ENCODE results near the gene NR3C2.

NR3C2 gene

GRCh38 chr4:148261848-148262247, 180.4 kb downstream of the NR3C2 start:
- no peak for DNase-seq (ENCODE audit: low spot score)

- DNase-seq (ENCODE audit: low spot score): no peak
Measured at GRCh38 chr4:148259841-148260240, 182.4 kb downstream of the NR3C2 start.

GRCh38 chr4:148258535-148258934, 183.7 kb downstream of the NR3C2 start:
- no peak for DNase-seq (ENCODE audit: low spot score)

- no peak for DNase-seq (ENCODE audit: low spot score)
Measured at GRCh38 chr4:148255344-148255720, 186.9 kb downstream of the NR3C2 start.

GRCh38 chr4:148254621-148255343, 187.4 kb downstream of the NR3C2 start:
- no peak for DNase-seq (ENCODE audit: low spot score)

GRCh38 chr4:148253768-148254167, 188.4 kb downstream of the NR3C2 start:
- DNase-seq (ENCODE audit: low spot score): no peak

GRCh38 chr4:148248824-148249223, 193.4 kb downstream of the NR3C2 start:
- DNase-seq (ENCODE audit: low spot score): no peak

- DNase-seq (ENCODE audit: low spot score): no peak
Measured at GRCh38 chr4:148245015-148245414, 197.2 kb downstream of the NR3C2 start.

GRCh38 chr4:148243837-148244236, 198.4 kb downstream of the NR3C2 start:
- no peak for DNase-seq (ENCODE audit: low spot score)

GRCh38 chr4:148240241-148240640, 202.0 kb downstream of the NR3C2 start:
- peak; percentile 8 for DNase-seq (ENCODE audit: low spot score)

GRCh38 chr4:148239494-148239985, 202.7 kb downstream of the NR3C2 start:
- no peak for DNase-seq (ENCODE audit: low spot score)

GRCh38 chr4:148238811-148239493, 203.3 kb downstream of the NR3C2 start:
- DNase-seq (ENCODE audit: low spot score): no peak

- DNase-seq (ENCODE audit: low spot score): peak; percentile 41
Measured at GRCh38 chr4:148238086-148238485, 204.1 kb downstream of the NR3C2 start.

- no peak for DNase-seq (ENCODE audit: low spot score)
Measured at GRCh38 chr4:148235809-148236208, 206.4 kb downstream of the NR3C2 start.

- DNase-seq (ENCODE audit: low spot score): no peak
Measured at GRCh38 chr4:148229798-148230197, 212.4 kb downstream of the NR3C2 start.

GRCh38 chr4:148229028-148229427, 213.2 kb downstream of the NR3C2 start:
- no peak for DNase-seq (ENCODE audit: low spot score)

GRCh38 chr4:148227147-148227546, 215.1 kb downstream of the NR3C2 start:
- no peak for DNase-seq (ENCODE audit: low spot score)

GRCh38 chr4:148226341-148226740, 215.9 kb downstream of the NR3C2 start:
- DNase-seq (ENCODE audit: low spot score): no peak

GRCh38 chr4:148225639-148226038, 216.6 kb downstream of the NR3C2 start:
- peak; percentile 29 for DNase-seq (ENCODE audit: low spot score)

GRCh38 chr4:148224476-148224875, 217.7 kb downstream of the NR3C2 start:
- DNase-seq (ENCODE audit: low spot score): no peak

- no peak for DNase-seq (ENCODE audit: low spot score)
Measured at GRCh38 chr4:148222991-148223660, 219.1 kb downstream of the NR3C2 start.

- DNase-seq (ENCODE audit: low spot score): no peak
Measured at GRCh38 chr4:148216866-148217814, 225.1 kb downstream of the NR3C2 start.
